ENCODE results near the gene FRMPD3. TPM values are rescaled to one million over a fixed set of nuclear protein-coding genes. Genes with fewer than 3 reads are reported as not detected.
A peak's percentile ranks its signal among the peaks of the same experiment; 100 is the strongest.

FRMPD3 gene
- total RNA-seq, 1 experiment from 2014 or later: 0.20 TPM

- H3K27me3 ChIP-seq (ENCODE audit: insufficient read depth, low read depth): no peaks in the 10 kb centered on the region
- ChIA-PET CTCF (no interaction called here), POLR2A (ENCODE audit: unreplicated experiment) (no interaction called here)
- H3K27ac ChIP-seq: no peak overlapping the region
- no peaks in the 10 kb centered on the region for H3K36me3 ChIP-seq (ENCODE audit: low read depth)
- H2AFZ ChIP-seq: no peak overlapping the region
- no TSS peak for BruUV-seq (replicated peaks)
- H3K4me3 ChIP-seq: no peak overlapping the region
- no peak overlapping the region for H3K4me2 ChIP-seq
- 0 out of 2 replicates have a peak, but pooled peaks have one; percentile 22 for TF ChIP-seq CTCF (conservative IDR thresholded peaks at IDR 0.05)
- TF ChIP-seq EZH2 (IDR thresholded peaks at IDR 0.05; ENCODE audit: low read depth): no peak
- no peaks in the 10 kb centered on the region for H3K4me1 ChIP-seq (replicated peaks; ENCODE audit: insufficient read depth)
- no peaks in the 10 kb centered on the region for H3F3A ChIP-seq (ENCODE audit: insufficient read depth, low read depth)
- intact Hi-C loops (cut with micrococcal nuclease; ENCODE audit: unreplicated experiment): no loop called here
- no peaks in the 10 kb centered on the region for H3K9me2 ChIP-seq (ENCODE audit: insufficient read depth)
- H3K9me3 ChIP-seq (ENCODE audit: insufficient read depth, low read depth): no peaks in the 10 kb centered on the region
- no peaks in the 10 kb centered on the region for H4K20me1 ChIP-seq (ENCODE audit: insufficient read depth)
- no peaks in the 10 kb centered on the region for H3K79me2 ChIP-seq (ENCODE audit: low read depth)
- no peak for DNase-seq
Measured at GRCh38 chrX:107485013-107485412, 35.6 kb downstream of the FRMPD3 start.

GRCh38 chrX:107493141-107493540, 43.7 kb downstream of the FRMPD3 start:
- H3K9me3 ChIP-seq (ENCODE audit: insufficient read depth, low read depth): no peaks in the 10 kb centered on the region
- peak overlapping the region; percentile 52 for H3K4me2 ChIP-seq
- TF ChIP-seq EZH2 (IDR thresholded peaks at IDR 0.05; ENCODE audit: low read depth) (no peak), CTCF (conservative IDR thresholded peaks at IDR 0.05) (no peak)
- POLR2A ChIA-PET (ENCODE audit: unreplicated experiment): interaction anchor here (0.6 kb wide), 1 partner anchor 77 kb away, joined by 3 read pairs; no protein-coding TSS in a partner anchor
- CTCF ChIA-PET: no interaction called here
- peaks cover 15% of the 10 kb centered on the region for H3F3A ChIP-seq (ENCODE audit: insufficient read depth, low read depth)
- H4K20me1 ChIP-seq (ENCODE audit: insufficient read depth): no peaks in the 10 kb centered on the region
- no peak overlapping the region for H2AFZ ChIP-seq
- H3K27ac ChIP-seq: peak overlapping the region; percentile 67
- intact Hi-C loops (cut with micrococcal nuclease; ENCODE audit: unreplicated experiment): no loop called here
- no peak overlapping the region for H3K4me3 ChIP-seq
- H3K27me3 ChIP-seq (ENCODE audit: insufficient read depth, low read depth): no peaks in the 10 kb centered on the region
- peak in 1 of 2 experiments; percentile 90 for DNase-seq
- H3K36me3 ChIP-seq (ENCODE audit: low read depth): no peaks in the 10 kb centered on the region
- BruUV-seq (replicated peaks): no TSS peak
- peaks cover 51% of the 10 kb centered on the region for H3K4me1 ChIP-seq (replicated peaks; ENCODE audit: insufficient read depth)
- H3K9me2 ChIP-seq (ENCODE audit: insufficient read depth): no peaks in the 10 kb centered on the region
- H3K79me2 ChIP-seq (ENCODE audit: low read depth): no peaks in the 10 kb centered on the region

- TF ChIP-seq EZH2 (IDR thresholded peaks at IDR 0.05; ENCODE audit: low read depth) (no peak), CTCF (conservative IDR thresholded peaks at IDR 0.05) (no peak)
- intact Hi-C loops (cut with micrococcal nuclease; ENCODE audit: unreplicated experiment): no loop called here
- H3K27ac ChIP-seq: no peak overlapping the region
- ChIA-PET CTCF (no interaction called here), POLR2A (ENCODE audit: unreplicated experiment) (no interaction called here)
- no peaks in the 10 kb centered on the region for H3K79me2 ChIP-seq (ENCODE audit: low read depth)
- no peaks in the 10 kb centered on the region for H3K9me3 ChIP-seq (ENCODE audit: insufficient read depth, low read depth)
- peak overlapping the region; percentile 32 for H3K4me2 ChIP-seq
- H3K4me1 ChIP-seq (replicated peaks; ENCODE audit: insufficient read depth): peaks cover 45% of the 10 kb centered on the region
- no peaks in the 10 kb centered on the region for H3K36me3 ChIP-seq (ENCODE audit: low read depth)
- DNase-seq: peak in 1 of 2 experiments; percentile 59
- H3K27me3 ChIP-seq (ENCODE audit: insufficient read depth, low read depth): no peaks in the 10 kb centered on the region
- H3K9me2 ChIP-seq (ENCODE audit: insufficient read depth): no peaks in the 10 kb centered on the region
- no peak overlapping the region for H2AFZ ChIP-seq
- H3K4me3 ChIP-seq: no peak overlapping the region
- peaks cover 15% of the 10 kb centered on the region for H3F3A ChIP-seq (ENCODE audit: insufficient read depth, low read depth)
- H4K20me1 ChIP-seq (ENCODE audit: insufficient read depth): no peaks in the 10 kb centered on the region
- BruUV-seq (replicated peaks): no TSS peak
Measured at GRCh38 chrX:107496786-107497185, 47.3 kb downstream of the FRMPD3 start.

Other genes starting within 250 kb of the FRMPD3 start
- gene NUP62CL, start 243.2 kb upstream of the FRMPD3 start, total RNA-seq (2021): 20.2 and 20.9 TPM in 2 replicates
- not detected in 2 replicates for gene DNAAF6, start 243.0 kb upstream of the FRMPD3 start, total RNA-seq (2021)
- 67.4 and 67.9 TPM in 2 replicates for gene PRPS1, start 178.9 kb downstream of the FRMPD3 start, total RNA-seq (2021)